ENCODE data around the gene PACSIN1.

- TF ChIP-seq CTCF (conservative IDR thresholded peaks at IDR 0.05; ENCODE audit: low read depth, low read length) (no peak), POLR2A (IDR thresholded peaks at IDR 0.05; ENCODE audit: low read depth, low read length) (no peak), FOS (IDR thresholded peaks at IDR 0.05; ENCODE audit: low read depth, low read length) (no peak), ELK1 (IDR thresholded peaks at IDR 0.05; ENCODE audit: borderline replicate concordance, low read depth, low read length) (no peak), MAFK (IDR thresholded peaks at IDR 0.05; ENCODE audit: low read depth, low read length) (no peak), RFX5 (IDR thresholded peaks at IDR 0.05; ENCODE audit: low read depth, low read length) (no peak), CEBPB (IDR thresholded peaks at IDR 0.05; ENCODE audit: low read depth, low read length) (no peak), RAD21 (IDR thresholded peaks at IDR 0.05; ENCODE audit: low read length) (no peak), RCOR1 (IDR thresholded peaks at IDR 0.05; ENCODE audit: insufficient replicate concordance, low read length) (no peak), USF2 (IDR thresholded peaks at IDR 0.05; ENCODE audit: low read depth, low read length) (no peak), MXI1 (IDR thresholded peaks at IDR 0.05; ENCODE audit: borderline replicate concordance, low read depth, low read length) (no peak), MAZ (IDR thresholded peaks at IDR 0.05; ENCODE audit: borderline replicate concordance, low read depth, low read length) (no peak), CHD1 (IDR thresholded peaks at IDR 0.05; ENCODE audit: low read depth, low read length) (no peak)
Observed at GRCh38 chr6:34484391-34484790, 18.5 kb downstream of the PACSIN1 start.
